HG03565 (cell line): Measurements from ENCODE around the gene CRIP1.

Experiments used
- ATAC-seq: cut with Tn5 transposase; IDR thresholded peaks from one replicate; pipeline ENCODE4 v1.9.1; 2021; ENCODE audit warnings: mild to moderate bottlenecking, moderate library complexity; ENCODE audit not compliant: unreplicated experiment

The CRIP1 gene

GRCh38 chr14:105469456-105470349 lies 17.0 kb upstream of the CRIP1 start:
- ATAC-seq = no peak

DNA sequence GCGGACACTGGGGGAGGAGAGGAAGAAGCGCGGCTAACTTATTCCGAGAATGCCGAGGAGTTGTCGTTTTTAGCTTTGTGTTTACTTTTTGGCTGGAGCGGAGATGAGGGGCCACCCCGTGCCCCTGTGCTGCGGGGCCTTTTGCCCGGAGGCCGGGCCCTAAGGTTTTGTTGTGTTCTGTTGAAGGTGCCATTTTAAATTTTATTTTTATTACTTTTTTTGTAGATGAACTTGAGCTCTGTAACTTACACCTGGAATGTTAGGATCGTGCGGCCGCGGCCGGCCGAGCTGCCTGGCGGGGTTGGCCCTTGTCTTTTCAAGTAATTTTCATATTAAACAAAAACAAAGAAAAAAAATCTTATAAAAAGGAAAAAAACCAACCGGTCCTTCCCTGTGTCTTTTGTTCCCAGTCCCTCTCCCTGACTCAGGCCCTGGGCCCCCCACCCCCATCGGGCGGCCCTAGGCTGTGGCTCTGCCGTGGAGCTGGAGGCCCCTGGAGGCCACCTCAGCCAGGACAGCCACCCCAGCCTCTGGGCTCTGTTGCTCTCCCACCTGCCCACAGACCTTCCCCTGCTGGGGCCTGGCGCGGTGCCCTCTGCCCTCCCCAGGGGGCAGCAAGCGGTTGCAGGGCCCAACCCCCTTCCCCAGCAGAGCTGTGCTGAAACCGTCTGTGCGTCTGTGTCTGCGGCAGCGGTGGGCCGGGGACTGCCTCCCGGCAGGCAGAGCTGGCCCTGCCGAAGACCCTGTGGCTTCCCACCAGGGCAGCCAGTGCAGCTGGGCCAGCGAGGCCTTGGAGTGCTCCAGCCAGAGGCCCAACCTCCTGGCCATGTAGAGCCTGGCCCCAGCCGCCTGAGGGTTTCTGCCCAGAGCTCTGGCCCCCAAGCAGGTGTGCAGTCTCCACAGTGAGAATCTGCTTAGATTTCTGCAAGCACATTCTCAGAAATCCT lies 16.1 kb upstream of the CRIP1 start:
- ATAC-seq = no peak

GRCh38 chr14:105471297-105471821 lies 15.3 kb upstream of the CRIP1 start:
- ATAC-seq = no peak

DNA sequence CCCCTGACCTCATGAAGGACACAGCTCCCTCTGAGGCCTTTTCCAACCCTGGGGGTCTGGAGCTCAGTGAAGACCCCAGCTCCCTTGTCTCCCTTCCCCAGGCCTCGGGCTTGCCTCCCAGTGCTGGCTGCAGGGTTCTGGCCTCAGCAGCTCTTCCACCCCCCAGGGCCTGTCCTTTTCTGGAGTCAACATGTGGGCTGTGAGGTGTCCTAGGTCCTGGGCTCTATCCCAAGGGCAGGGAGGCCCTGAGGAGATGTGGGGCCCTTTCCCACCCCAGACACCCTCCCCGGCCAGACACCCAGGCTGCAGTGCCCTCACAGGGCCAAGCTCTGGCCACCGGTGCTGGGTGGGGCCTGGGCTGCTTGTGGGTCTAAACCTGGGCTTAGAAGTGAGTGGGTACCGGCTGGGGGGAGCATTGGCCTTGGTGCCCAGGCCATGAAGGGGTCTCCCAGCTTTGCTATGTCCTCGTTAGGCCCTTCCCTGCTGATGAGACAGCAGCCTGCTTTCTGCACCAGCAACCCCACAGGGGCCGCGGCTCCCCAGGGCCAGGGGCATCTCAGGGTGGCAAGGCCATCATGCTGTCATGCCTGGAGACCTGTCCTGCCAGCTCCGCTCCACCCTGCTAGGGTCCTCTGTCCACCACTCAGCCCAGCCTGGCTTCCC lies 14.7 kb upstream of the CRIP1 start:
- no peak for ATAC-seq

GRCh38 chr14:105472486-105472991 lies 14.1 kb upstream of the CRIP1 start:
- ATAC-seq = no peak

DNA sequence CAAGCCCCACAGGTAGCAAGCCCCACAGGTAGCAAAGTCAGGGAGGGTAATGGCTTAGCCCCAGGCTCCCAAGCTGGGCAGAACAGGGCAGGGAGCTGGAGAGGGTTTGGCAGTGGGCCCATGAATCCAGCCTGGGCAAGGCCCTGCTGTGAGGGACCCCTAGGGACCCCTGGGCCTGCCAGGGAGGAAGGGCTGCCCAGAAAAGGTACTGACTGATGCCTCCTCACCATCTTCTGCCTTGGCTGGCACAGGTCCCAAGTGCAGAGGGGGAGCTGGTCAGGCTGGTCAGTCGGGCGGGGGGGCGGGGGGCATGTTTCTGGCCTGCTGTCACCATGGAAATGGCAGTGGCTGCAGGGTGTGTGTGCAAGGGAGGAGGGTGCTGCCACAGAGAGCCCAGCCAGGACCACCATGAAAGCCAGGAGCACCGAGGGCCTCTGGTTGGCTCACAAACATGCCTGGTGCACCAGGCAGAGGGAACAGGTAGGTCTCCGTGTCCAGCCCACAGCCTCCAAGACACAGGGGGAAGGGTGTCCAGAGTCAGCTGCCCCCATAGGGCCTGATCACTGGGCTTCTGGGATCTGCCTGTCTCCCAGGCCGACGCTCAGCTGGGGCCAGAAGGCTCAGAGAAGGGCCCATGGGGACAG lies 13.5 kb upstream of the CRIP1 start:
- ATAC-seq = no peak

- no peak for ATAC-seq
Measured at GRCh38 chr14:105473677-105474482, 12.8 kb upstream of the CRIP1 start.

- no peak for ATAC-seq
Measured at GRCh38 chr14:105474483-105475268, 12.0 kb upstream of the CRIP1 start, which contains the start of gene CRIP2. Gene CRIP2 (plus strand): TSS chr14:105474821. CDS start chr14:105474863, 42 bp downstream.

DNA sequence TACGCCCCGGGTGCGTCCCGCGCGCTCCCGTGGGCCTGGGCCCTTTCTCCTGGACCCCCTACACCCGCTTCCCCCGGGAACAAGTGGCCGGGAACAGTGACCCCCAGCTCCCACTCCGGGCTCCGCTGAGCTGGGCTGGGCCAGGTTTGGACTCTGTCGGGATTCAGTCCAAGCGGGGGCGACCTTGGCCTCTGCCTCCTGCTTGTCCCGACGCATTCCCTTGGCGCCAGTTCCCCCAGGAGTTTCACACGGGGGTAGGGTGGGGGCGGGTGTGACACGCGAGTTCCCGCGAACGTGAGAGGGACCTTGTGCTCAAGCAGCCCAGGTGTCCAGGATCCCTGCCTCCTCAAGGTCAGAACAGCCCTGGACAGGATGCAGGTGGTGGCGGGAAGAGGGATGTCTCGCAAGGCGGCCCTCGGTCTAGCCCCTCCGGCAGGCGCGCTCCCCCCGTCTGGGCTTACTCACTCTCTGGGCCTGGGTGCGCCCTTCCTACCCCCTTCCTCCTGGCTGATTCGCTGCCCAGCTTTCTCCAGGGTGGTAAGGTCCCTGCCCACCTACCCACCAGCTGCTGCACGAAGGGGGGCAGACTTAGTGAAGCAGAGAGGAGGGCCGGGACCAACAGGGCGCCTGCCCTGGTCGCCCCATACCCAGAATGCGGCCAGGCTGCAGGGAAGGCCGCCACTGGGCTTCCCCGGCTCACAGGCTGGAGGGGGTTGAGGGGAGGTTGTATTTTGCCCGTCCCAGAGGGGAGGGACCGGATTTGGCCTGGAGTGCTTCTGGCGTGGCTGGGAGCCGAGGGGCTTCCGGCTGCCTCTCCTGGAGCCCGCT lies 11.2 kb upstream of the CRIP1 start:
- ATAC-seq = no peak

GRCh38 chr14:105476097-105476830 lies 10.4 kb upstream of the CRIP1 start:
- ATAC-seq = no peak

- ATAC-seq = no peak
Measured at GRCh38 chr14:105476831-105477659, 9.6 kb upstream of the CRIP1 start.

DNA sequence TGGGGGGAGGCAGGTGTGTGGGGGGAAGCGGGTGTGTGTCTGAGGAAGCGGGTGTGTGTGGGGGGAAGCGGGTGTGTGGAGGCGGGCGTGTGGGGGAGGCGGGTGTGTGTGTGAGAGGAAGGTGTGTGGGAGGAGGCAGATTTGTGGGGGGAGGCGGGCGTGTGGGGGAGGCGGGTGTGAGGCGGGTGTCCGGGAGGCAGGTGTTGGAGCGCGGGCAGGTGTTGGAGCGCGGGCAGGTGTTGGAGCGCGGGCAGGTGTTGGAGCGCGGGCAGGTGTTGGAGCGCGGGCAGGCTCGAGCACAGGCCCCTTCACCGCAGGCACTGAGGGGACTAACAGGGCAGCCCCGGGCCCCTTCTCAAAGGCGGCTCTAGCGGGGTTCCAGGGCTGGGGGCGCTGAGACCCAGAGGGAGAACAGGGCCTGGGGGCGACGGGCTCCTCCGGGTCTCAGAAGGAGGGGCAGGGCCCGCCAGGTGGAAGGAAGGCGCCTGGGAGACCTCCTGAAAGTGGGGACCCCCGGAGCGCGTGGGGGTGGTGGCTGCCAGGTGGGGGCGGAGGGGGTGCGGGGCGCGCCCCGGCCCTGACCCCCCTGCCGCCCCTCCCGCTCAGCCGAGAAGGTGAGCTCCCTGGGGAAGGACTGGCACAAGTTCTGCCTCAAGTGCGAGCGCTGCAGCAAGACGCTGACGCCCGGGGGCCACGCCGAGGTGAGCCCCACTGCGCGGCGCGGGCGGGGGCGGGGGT lies 8.9 kb upstream of the CRIP1 start:
- no peak for ATAC-seq

- no peak for ATAC-seq
Measured at GRCh38 chr14:105478398-105479251, 8.1 kb upstream of the CRIP1 start.

- no peak for ATAC-seq
Measured at GRCh38 chr14:105479431-105480158, 7.1 kb upstream of the CRIP1 start.
